ENCODE data around the gene WDR38.

- TF ChIP-seq POLR2A (IDR thresholded peaks at IDR 0.05) (no peak), POLR2AphosphoS5 (IDR thresholded peaks at IDR 0.05) (no peak), CTCF (IDR thresholded peaks at IDR 0.05) (no peak)
Measured at GRCh38 chr9:124880501-124880900, 27.2 kb downstream of the WDR38 start.

All from breast epithelium (tissue), 3 donors.